DMS53 treated with DMSO at 0.1 percent for 48 hours (cell line): ENCODE results near the gene DRAXIN.
A peak's percentile ranks its signal among the peaks of the same experiment; 100 is the strongest.

ENCODE experiments used
- DNase-seq: peaks from one replicate; lab custom pipeline; 2025; ENCODE audit not compliant: unreplicated experiment; lab: John Stamatoyannopoulos, UW

The DRAXIN gene

GRCh38 chr1:11735854-11736745 is 44.6 kb downstream of the DRAXIN start, which contains the start of gene AGTRAP:
Gene AGTRAP (plus strand): TSS chr1:11736136. CDS start chr1:11736209, 73 bp downstream.
- peak; percentile 66 for DNase-seq

GRCh38 chr1:11736746-11737639 is 45.5 kb downstream of the DRAXIN start:
- DNase-seq, result no peak

GRCh38 chr1:11738096-11738495 is 46.6 kb downstream of the DRAXIN start:
- DNase-seq, result no peak

- DNase-seq, result no peak
Observed at GRCh38 chr1:11738783-11739182, 47.3 kb downstream of the DRAXIN start.

DNA sequence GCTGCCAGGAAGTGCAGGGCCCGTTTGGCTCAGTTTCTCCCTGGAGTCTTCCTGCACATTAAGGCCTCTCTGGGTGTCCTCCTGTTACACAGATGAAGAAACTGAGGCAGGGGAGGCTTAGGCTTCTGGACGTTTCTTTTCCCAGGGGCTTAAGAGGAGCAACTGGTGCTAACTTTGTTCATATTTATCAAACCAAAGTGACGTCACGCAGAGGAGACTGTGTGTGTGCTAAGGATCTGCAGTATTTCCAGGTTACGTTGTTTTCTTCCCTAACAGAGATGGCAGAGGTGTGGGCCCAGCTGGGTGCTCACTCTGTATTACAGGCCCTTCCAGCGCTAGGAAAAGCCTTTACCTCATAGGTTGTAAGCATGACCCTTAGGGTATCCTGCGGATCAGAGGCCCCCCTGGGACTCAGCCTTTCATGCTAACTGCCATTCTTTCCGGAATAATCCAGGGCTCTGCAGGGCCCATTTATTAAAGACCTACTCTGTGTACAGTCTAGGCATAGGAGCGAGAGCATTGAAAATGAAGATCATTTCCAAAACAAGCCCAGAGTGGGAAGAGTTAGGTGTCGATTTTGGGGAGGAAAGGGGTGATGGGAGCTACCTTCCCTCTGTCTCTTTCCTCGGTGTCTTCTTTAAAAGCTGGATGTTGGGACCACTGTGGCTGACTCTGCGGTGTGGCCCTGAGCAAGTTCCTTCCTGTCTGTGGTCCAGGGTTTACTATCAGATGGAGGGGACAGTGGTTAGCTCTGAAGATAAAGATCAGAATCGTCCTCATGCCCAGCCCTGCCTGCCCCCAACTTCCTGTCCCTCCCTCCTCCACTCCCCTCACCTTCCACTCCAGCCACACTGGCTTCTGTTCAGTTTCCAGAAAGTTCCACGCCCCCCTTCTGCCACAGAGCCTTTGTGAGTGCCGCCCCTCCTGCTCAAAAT is 49.0 kb downstream of the DRAXIN start:
- no peak for DNase-seq

GRCh38 chr1:11741482-11741881 is 50.0 kb downstream of the DRAXIN start:
- no peak for DNase-seq

DNA sequence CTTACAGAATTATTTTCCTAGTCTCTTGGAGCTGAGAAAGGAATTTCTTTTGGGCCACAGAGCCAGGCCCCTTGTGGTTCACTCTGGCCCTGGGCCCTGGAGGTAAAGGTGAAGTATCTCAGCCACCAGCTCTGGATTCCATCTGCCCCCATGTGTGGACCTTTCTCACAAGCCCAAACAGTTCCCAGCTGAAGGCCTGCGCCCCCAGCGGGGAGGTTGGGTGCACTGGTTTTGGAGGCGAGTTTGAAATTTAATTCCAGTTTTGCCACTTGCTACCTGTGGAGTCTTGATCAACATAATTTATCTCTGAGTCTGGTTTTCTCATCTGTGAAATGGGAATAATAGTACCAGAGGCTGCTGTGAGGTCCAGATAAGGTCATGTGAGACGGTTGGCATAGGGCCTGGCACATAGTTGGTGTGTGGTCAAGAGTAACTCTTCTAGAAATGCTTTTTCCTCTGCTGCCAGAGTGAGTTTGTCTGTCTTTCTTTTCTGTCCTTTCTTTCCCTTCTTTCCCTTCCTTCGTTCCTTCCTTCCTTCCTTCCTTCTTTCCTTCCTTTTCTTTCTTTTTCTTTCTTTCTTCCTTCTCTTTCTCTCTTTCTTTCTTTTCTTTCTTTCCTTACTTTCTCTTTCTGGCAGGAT is 50.5 kb downstream of the DRAXIN start:
- no peak for DNase-seq

DNA sequence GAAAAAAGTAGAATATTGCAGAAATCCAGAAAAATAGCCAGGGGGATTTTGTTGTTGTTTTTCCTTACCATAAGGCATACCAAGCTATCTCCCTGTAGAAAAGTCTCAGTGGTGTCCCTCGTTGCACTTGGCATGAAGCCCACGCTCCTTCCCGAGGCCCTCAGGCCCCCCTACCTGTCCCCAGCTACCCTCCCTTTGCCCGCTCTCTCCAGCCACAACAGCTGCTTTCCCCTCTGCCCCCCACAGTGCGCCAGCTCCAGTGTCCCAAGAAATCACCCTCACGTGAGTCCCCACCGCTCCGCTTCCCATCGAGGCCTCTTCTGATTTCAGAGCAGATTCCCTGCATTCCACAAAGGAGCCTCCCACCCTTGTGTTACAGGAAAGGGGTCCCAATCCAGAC is 52.8 kb downstream of the DRAXIN start:
- DNase-seq, result no peak

DNA sequence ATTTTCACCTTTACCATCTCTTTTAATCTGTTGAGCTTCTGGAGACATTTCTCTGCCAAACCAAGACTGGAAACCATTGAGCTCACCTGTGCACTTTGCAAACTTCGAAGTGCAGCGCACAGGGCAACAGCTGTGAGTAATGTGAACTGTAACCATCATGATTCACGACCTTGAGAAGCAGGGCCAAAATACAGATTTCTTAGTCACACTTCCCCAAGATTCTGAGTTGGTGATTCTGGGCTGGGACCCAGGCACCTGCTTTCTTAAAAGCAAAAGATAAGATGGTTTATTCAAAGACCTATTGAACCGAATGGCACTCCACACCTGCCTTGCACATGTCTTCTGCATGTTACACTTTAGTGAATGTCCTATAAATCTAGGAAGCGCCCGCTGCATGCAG is 54.6 kb downstream of the DRAXIN start:
- no peak for DNase-seq

GRCh38 chr1:11746795-11747487 is 55.4 kb downstream of the DRAXIN start:
- DNase-seq, result no peak

- DNase-seq, result no peak
Observed at GRCh38 chr1:11748294-11749202, 57.0 kb downstream of the DRAXIN start.

- peak; percentile 25 for DNase-seq
Observed at GRCh38 chr1:11749203-11749689, 57.7 kb downstream of the DRAXIN start.

- no peak for DNase-seq
Observed at GRCh38 chr1:11749996-11750395, 58.5 kb downstream of the DRAXIN start.

GRCh38 chr1:11751087-11751486 is 59.6 kb downstream of the DRAXIN start:
- no peak for DNase-seq

DNA sequence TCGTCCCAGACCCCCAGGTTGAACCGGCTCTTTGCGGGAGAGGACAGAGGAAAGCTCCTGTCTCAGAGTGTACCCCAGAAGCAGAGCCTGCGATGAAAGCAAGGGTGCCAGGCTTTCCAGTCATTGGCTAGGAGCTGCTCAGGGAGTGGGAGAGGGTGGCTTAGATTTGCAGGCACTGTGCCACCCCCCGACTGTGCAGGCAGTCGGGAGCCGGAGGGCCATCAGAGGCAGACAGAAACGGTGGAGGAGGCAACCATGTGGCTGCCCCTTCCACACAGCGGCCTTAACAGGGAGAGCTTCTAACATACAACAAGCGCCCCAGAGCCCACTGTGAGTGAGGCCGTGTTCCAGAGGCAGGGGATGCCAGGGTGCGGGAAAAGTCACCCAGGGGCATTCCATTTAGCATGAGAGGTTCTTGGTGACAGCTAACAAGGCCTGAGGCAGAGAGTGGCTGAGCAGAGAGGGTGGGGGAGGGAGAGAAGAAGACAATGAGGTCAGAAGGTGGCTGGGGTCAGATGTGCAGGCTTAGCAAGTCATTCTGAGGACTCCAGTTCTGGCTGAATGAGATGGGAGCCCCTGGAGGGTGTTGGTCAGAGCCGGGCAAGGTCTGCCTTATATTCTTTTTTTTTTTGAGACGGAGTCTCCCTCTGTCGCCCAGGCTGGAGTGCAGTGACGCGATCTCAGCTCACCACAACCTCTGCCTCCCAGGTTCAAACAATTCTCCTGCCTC is 61.0 kb downstream of the DRAXIN start:
- no peak for DNase-seq

DNA sequence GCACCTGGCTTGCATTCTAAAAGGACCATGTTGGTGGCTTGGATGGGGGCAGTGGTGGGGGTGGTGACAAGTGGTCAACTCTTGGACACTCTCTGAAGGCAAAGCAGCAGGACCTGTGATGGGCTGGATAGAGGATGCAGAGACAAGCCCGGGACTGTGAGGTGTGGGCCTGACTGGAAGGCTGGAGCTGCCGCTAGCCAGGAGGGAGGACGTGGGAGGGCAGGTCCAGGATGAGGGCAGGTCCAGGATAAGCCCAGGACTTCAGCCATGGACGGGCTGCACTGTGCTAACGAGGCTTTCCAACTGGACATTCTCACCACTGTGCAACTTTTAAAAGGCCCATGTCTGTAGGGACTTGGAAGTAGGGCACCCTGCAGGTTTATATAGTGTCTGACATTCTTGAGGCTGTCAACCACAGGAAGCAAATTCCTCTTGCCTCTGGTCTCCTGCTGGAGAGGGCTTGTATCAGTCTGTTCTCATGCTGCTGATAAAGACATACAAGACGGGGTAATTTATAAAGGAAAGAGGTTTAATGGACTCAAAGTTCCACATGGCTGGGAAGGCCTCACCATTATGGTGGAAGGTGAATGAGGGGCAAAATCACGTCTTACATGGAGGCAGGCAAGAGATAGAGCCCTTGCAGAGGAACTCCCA is 62.2 kb downstream of the DRAXIN start:
- DNase-seq, result no peak

DNA sequence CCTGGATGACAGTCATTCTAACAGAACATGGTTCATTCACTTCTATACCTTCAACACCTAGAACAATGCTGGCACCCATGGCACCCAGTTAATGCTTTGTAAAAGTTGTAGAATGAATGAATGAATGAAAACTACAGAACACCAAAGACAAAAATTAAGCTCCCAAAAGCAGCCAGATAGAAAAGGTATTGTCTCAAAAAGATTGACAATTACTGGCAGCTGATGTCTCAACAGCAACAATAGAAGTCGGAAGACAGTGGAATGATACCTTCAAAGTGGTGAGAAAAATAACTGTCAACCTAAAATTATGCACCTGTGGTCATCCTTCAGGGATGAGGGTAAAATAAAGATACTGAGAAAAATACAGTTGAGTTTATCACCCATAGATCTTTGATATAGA is 65.5 kb downstream of the DRAXIN start:
- DNase-seq, result no peak
